CD4-positive, alpha-beta T cell treated with Interleukin-17A for 1 hour (primary cell): ENCODE results near the gene CCDC85C.
A peak's percentile ranks its signal among the peaks of the same experiment; 100 is the strongest.
"Not testable (repeated sequence)": the region's sequence is repeated elsewhere in the genome, so short reads cannot be mapped to it uniquely, and the experiment has no call there.

Experiments
- DNase-seq: peaks from one replicate; pipeline ENCODE4 v3.0.0-alpha.2; 2020

Gene CCDC85C

DNA sequence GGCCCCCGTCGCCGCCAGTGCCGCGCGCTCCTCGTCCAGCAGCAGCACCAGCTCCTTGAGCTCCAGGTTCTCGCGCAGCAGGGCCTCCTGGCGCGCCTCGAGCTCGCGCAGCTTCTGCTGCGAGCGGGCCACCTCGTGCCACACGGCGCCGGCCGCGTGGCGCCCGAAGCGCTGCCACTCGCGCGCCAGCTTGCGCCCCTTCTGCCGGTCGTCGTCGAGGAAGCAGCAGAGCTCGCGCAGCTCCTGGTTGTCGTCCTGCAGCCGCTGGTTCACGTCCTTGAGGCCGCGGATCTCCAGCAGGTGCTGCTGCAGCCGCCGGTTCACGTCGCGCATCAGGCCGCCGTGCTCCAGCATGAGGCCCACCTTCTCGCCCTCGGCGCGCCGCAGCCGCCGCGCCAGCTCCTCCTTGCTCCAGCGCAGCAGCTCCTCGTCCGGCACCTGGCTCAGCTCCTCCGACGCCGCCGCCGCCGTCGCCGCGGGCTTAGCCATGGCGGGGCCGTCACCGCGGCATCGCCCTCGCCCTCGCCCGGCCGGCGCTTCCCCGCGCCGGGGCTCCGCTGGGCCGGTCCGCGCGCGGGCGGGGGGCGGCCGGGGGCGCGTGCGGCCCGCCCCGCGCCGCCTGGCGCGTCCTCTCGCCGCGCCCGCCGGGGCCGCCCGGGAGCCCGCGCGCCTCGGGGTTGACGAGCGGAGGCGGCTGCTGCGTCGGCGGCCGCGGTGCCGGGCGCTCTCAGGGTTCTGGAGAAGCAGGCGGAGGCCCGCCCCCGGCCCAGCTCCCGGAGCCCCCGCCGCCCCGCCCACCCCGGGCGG lies at the start of gene CCDC85C:
Gene CCDC85C (minus strand): TSS at position 737 of the 807 bp plus-strand sequence. CDS start 248 bp downstream, at position 489.
- peak; percentile 55 for DNase-seq

DNA sequence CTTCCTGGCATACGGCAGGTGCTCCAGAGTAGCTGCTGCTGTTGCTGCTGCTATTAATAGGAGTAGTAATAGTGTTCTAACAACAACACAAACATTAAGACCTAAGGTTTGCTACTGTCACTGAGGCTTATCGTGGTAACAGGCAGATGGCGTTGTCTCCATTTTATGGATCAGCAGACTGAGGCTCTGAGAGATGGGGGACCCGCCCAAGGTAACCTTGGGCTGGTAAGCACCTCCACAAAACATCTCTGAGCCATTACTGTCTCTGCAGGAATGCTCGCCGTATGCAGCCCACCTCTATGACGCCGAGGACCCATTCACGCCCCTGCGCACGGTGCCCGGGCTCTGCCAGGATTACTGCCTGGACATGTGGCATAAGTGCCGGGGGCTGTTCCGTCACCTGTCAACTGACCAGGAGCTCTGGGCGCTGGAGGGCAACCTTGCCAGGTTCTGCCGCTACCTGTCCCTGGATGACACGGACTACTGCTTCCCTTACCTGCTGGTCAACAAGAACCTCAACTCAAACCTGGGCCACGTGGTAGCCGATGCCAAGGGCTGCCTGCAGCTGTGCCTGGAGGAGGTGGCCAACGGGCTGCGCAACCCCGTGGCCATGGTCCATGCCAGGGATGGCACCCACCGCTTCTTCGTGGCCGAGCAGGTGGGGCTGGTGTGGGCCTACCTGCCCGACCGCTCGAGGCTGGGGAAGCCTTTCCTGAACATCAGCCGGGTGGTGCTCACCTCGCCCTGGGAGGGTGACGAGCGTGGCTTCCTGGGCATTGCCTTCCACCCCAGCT lies 48.1 kb upstream of the CCDC85C start:
- DNase-seq = no peak

GRCh38 chr14:99650189-99650588 lies 46.2 kb upstream of the CCDC85C start:
- no peak for DNase-seq

GRCh38 chr14:99649643-99650042 lies 45.6 kb upstream of the CCDC85C start:
- no peak for DNase-seq

DNA sequence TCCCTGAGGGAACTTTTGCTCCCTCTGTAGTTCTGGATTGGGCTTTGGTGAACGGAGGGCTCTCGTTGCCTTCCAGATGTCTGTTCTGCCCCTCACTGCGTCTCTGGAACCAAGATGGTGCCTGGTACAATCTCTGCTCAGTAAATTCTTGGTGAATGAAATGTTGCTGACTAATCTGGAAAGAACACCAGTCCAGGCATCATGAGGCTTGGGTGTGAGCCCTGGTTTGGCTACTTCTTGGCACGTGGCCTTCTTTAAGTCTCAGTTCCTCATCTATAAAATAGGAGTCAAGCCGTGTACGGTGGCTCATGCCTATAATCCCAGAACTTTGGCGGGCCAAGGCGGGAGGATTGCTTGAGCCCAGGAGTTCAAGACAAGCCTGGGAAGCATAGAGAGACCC lies 45.2 kb upstream of the CCDC85C start:
- DNase-seq = no peak

- DNase-seq = no peak
Observed at GRCh38 chr14:99648027-99648784, 44.2 kb upstream of the CCDC85C start.

DNA sequence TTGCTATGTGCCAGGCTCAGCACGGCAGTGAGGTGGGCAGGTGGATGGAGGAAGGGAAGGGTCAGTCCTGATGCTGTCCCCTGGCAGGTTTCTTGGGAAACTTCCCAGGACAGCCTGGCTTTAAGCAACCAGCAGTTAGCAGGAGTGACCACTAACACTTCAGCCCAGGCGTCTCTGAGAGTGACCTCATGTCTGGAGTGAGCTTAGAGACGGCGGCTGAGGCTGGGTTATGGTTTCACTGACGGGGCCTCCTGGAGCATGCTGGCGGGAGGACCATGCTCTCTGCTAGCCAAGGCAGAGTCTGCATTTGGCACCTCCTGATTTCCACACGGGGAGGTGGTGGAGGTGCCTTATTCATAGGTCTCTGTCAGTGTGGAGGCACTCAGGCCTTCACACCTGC lies 43.4 kb upstream of the CCDC85C start:
- no peak for DNase-seq

DNA sequence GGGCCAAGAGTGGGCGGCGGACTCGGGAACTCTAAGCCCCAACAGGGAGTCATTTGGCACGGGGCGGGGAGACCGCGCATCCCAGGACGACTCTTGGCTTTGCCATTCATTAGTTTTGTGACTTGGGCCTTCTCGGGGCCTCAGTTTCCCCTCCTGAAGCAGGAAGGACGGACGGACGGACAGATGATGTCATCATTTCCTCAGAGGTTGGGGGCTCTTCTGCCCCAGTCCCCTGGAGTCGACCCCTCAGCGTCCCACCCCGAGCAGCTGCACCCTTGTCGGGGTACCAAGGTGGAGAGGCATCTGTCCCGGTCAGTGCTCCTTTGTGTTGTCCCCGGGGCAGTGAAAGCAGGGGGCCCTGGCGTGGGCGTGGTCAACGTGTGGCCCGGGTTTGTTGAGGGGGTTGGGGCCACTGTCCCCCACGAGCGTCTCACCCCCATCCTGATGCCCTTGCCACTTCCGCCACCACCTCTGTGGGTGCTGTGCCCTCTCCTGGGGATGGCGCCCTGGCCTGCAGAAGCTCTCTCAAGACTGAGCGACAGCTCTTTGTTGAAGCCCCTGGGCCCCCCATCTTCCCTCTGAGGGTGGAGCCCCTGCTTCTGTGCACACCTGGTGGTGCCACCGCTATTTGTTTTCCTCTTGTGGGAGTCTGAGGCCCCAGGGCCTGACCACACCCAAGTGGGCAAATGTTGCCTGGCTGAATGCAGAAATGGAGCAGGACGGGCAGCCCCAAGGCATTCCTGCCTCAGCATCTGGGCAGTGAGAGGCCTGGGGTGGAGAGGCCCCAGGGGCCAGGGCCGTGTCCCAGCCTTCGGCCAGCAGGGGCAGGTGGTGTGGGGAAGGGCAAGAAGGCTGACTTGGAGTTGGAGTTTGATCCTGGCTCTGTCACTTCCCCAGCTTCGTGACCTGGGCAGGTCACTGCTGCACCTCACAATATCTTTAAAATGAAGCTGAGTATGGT lies 41.8 kb upstream of the CCDC85C start:
- DNase-seq = no peak

DNA sequence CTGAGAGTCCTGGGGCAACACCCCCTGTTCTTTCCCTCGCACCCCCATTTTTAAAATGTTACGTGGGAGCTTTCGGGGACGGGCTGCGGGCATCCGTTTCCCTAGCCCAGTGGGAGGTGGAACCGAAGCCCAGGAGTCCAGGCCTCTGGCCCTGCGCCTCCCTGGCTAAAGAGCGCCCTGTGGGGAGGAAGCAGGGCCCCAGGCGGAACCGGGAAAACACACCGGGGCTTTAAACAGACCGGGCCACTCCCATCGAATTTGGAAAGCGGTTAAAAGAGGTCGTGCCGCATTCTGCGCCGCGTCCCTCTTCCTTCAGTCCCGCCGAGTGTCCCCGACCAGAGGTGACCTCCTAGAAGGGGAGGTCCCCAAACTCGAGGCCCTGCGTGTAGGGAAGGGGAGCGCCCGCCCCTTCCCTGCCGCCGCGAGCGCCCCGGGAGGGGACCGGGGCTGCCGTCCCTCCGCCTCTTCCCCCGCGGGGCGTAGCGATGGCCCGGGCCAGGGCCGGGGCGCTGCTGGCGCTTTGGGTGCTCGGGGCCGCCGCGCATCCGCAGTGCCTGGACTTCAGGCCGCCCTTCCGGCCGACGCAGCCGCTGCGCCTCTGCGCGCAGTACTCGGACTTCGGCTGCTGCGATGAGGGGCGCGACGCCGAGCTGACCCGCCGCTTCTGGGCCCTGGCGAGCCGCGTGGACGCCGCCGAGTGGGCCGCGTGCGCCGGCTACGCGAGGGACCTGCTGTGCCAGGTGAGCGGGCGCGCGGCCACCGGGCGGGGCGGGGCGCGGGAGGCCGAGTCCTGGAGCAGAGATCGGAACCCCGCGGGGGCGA lies 40.9 kb upstream of the CCDC85C start, which contains the start of gene HHIPL1:
Gene HHIPL1 (plus strand): TSS at position 407 of the 822 bp plus-strand sequence. CDS start 79 bp downstream, at position 486.
- DNase-seq = no peak

GRCh38 chr14:99644035-99644587 lies 40.1 kb upstream of the CCDC85C start:
- DNase-seq = no peak

DNA sequence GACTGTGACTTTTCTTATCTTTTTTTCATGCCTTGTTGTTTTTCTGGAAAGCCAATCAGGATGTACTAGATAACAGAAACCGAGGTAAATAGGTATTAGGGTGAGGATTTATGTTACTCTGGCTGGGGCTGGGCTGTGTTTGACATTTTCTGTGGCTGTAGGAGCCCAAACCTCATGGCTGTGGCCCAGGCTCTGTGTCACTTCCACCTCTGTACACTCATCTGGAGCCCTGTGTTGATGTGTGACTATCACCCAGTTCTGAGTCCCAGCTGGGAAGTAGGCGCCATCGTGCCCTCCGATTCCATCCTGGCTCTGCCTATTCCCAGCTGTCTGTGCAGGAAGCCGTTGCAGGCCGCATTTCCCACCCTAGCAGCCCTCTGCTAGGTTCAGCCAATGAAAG lies 39.3 kb upstream of the CCDC85C start:
- no peak for DNase-seq

- not testable (repeated sequence) for DNase-seq
Observed at GRCh38 chr14:99642771-99643170, 38.8 kb upstream of the CCDC85C start.

GRCh38 chr14:99637624-99638023 lies 33.6 kb upstream of the CCDC85C start:
- DNase-seq = no peak

DNA sequence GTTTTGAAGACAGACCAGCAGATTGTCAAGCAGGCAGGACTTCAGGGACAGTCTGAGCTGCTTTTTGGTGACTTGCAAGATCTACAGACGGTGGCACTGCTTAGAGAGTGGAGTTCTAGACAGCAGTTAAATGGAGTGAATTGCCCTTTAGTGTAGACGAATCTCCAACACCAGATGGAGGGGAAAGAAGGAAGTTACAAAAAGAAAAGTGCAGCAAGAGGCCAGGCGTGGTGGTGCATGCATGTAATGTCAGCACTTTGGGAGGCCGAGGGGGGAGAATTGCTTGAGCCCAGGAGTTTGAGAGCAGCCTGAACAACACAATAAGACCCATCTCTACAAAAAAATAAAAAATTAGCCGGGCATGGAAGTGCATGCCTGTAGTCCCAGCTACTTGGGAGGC lies 32.5 kb upstream of the CCDC85C start:
- no peak for DNase-seq

- DNase-seq = no peak
Observed at GRCh38 chr14:99635116-99635515, 31.1 kb upstream of the CCDC85C start.

DNA sequence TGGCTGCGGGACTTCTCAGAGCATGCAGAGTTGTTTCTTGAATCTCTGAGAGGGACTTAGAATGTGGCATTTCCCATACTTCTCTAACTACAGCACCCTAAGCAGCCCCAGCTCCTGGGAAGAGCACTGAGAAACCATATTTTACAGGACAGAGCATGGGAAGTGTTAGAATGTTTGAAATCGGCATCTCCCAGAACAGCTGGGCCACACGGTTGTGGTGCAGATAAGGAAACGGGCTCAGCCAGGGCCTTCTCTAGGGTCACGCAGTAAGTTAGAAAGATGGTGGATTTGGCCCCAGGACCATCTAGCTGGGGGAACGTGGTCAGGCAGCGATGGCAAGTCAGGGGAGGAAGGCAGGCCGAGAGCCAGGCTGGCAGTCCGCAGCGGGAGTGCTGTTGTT lies 30.4 kb upstream of the CCDC85C start:
- no peak for DNase-seq

- no peak for DNase-seq
Observed at GRCh38 chr14:99633918-99634317, 29.9 kb upstream of the CCDC85C start.

DNA sequence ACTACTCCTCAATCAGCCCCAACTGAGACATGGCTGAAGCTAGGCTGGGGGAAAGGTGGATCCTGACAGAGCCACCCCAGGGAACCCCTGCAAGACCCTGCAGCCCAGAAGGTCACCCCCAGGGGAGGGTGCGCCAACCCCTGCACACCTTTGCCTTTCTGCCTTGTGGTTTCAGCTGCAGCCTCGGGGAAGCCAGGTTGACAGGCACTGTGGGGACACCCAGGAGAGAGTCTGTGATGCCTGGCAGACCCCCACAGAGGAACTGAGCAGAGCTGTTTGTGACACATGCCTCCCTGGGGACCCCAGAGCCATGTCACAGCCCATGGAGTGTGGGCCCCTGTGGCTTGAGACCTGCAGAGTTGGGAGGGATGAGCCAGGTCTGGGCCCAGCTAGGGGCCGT lies 29.1 kb upstream of the CCDC85C start:
- no peak for DNase-seq

DNA sequence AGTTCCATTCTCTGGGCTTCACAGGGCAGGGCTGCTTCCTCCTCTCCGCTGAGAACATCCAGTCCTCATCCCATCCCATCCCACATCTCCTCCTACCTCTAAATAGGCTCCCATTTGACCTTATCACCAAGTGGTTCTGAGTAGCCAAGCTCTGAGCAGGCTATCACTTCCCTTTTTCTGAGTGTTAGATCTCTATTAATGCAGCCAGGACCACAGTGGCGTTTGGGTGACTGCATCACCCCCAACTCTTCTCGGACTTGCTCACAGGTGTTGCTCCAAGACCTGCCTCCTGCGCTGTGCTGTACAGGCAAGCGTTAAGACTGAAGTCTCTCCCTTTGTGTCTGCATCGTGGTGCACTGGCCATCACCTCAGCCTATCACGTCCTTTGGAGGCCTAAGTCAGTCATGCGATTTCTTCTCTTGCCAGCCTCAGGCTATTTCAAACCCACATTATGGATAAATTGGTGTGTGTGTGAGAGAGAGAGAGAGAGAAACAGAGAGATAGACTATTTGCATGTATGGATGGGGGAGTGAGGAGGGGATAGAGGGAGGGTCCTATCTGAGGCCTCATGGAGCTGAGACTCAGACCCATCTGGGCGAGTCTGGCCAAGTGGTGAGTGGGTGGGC lies 28.5 kb upstream of the CCDC85C start:
- DNase-seq = no peak

GRCh38 chr14:99630202-99630601 lies 26.2 kb upstream of the CCDC85C start:
- no peak for DNase-seq
